Sigmoid colon (tissue), 7 donors: Measurements from ENCODE around the gene PARVB. TPM values are rescaled to one million over a fixed set of nuclear protein-coding genes. Genes with fewer than 3 reads are reported as not detected.
A peak's percentile ranks its signal among the peaks of the same experiment; 100 is the strongest.

Source experiments
- DNase-seq: peaks from one replicate; pipeline ENCODE4 v3.0.0-alpha.2; 2019
- H3K27ac ChIP-seq, 4 donors: fragments of 200-600 bp; sonication (generic); one replicate each; pipeline ENCODE4 v1.5.1; 2016 to 2019; ENCODE audit warnings: mild to moderate bottlenecking in 1 of 4
- H3K27me3 ChIP-seq, 3 donors: fragments of 200-600 bp; sonication (generic); one replicate each; pipeline ENCODE4 v1.5.1; 2019; ENCODE audit warnings: mild to moderate bottlenecking in 1 of 3
- H3K36me3 ChIP-seq, 4 donors: fragments of 200-600 bp; sonication (generic); one replicate each; pipeline ENCODE4 v1.5.1; 2016 to 2019
- H3K4me1 ChIP-seq, 4 donors: fragments of 200-600 bp; sonication (generic); one replicate each; pipeline ENCODE4 v1.5.1; 2017 to 2019
- H3K4me3 ChIP-seq, 4 donors: fragments of 200-600 bp; sonication (generic); one replicate each; pipeline ENCODE4 v1.5.1; 2017 to 2019; ENCODE audit warnings: mild to moderate bottlenecking in 2 of 4, moderate library complexity in 1 of 4
- H3K9me3 ChIP-seq, 4 donors: fragments of 200-600 bp in 3 of 4; sonication (generic) in 3 of 4; one replicate each; pipeline versions ENCODE4 v1.5.1 to v1.6.1; 2013 to 2019
- EP300 ChIP-seq, 4 donors: sonication (generic); formaldehyde crosslinking; IDR thresholded peaks; one replicate each; pipeline ENCODE4 v1.6.1; 2017; ENCODE audit warnings: antibody characterized with exemption in 4 of 4
- POLR2A ChIP-seq, 2 donors: fragments of 450-650 bp; IDR thresholded peaks; one replicate each; pipeline ENCODE4 v1.6.1; 2016; ENCODE audit warnings: antibody characterized with exemption in 2 of 2, mild to moderate bottlenecking in 2 of 2, moderate library complexity in 2 of 2
- POLR2AphosphoS5 ChIP-seq, 4 donors: sonication (generic); formaldehyde crosslinking; IDR thresholded peaks; one replicate each; pipeline ENCODE4 v1.6.1; 2017; ENCODE audit warnings: antibody characterized with exemption in 4 of 4
- WGBS, 2 donors: extraction: QIAGEN DNeasy Blood & Tissue Kit; methylation state at CpG; one replicate each; pipeline ENCODE4 v1.1.7; 2013; 5-methylcytosine and 5-hydroxymethylcytosine counted together
- intact Hi-C: fragments of 100-400 bp; cut with DNase I; formaldehyde crosslinking; loops from one replicate; pipeline ENCODE4 v1.15.1; 2023
- polyA plus RNA-seq, 3 donors: library from polyadenylated mRNA; stranded (reverse); fragments of 200-250 nt; gene quantifications; one replicate each; pipeline ENCODE4 v1.2.3, GENCODE V29; 2013
- total RNA-seq, 4 donors: library from RNA; depleted of rRNA; stranded (reverse); fragments of >200 nt; gene quantifications; one replicate each; pipeline ENCODE4 v1.1.0, GENCODE V29; 2016
- TF ChIP-seq, protein P1 (sequence below), 4 experiments: fragments of 450-650 bp in 3 of 4; fragments of 200-600 bp in 1 of 4; IDR thresholded peaks; one replicate each; pipeline ENCODE4 v1.5.1; 2016 to 2019; ENCODE audit warnings: antibody characterized with exemption in 4 of 4, mild to moderate bottlenecking in 3 of 4, moderate library complexity in 2 of 4
- donor health status: healthy with polysubstance abuse.
- donor health status: Bipolar disorder and iron deficiency.
- donor health status: healthy.

The PARVB gene
- total and polyA plus RNA-seq, 7 donors = 6.9 to 21.6 (median 18.9) TPM

DNA sequence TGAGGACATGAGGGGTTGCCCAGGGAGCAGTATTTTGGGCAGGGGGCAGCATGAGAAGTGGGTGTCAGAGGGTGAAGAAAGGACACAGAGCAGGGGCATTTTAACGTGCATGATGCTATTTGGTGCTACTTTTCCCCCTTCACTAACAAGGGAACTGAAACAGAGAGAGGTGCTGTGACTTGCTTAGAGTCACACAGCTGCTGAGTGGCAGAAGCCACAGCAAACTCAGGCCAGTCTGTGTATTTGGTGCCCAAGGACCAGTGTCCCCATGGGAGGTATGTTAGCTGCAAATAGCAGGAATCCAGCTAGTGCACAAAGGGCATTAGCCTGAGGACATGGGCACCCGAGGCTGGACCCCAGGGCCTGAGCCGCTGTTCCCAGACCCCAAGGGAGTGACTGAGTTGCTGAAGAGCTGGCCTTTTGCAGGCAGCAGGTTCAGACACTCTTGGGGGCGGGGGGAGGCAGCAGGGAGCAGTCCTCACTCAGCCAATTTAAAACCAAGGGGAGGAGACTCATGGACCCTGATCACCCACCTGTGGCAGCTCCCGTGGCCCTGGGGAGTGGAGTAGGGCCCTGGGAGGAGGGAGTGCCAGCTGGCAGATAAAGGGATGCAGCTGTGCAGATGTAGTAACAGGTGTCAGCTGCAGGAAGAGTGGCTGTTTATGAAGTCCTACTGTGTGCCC lies 171.2 kb downstream of the PARVB start:
- H3K36me3 ChIP-seq = no peaks in the 10 kb centered on the region
- no peak overlapping the region for H3K4me3 ChIP-seq
- intact Hi-C loops = no loop called here
- no peaks in the 10 kb centered on the region for H3K27me3 ChIP-seq
- no peaks in the 10 kb centered on the region for H3K9me3 ChIP-seq
- DNase-seq = peak; percentile 52
- no peak for TF ChIP-seq POLR2AphosphoS5 (IDR thresholded peaks at IDR 0.05)
- no peak for TF ChIP-seq EP300 (IDR thresholded peaks at IDR 0.05)
- no peak for TF ChIP-seq POLR2A (IDR thresholded peaks at IDR 0.05)
- TF ChIP-seq, protein P1, sequence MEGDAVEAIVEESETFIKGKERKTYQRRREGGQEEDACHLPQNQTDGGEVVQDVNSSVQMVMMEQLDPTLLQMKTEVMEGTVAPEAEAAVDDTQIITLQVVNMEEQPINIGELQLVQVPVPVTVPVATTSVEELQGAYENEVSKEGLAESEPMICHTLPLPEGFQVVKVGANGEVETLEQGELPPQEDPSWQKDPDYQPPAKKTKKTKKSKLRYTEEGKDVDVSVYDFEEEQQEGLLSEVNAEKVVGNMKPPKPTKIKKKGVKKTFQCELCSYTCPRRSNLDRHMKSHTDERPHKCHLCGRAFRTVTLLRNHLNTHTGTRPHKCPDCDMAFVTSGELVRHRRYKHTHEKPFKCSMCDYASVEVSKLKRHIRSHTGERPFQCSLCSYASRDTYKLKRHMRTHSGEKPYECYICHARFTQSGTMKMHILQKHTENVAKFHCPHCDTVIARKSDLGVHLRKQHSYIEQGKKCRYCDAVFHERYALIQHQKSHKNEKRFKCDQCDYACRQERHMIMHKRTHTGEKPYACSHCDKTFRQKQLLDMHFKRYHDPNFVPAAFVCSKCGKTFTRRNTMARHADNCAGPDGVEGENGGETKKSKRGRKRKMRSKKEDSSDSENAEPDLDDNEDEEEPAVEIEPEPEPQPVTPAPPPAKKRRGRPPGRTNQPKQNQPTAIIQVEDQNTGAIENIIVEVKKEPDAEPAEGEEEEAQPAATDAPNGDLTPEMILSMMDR (IDR thresholded peaks at IDR 0.05) = no peak
- WGBS, 2 donors = 45 to 65% methylated on average over 5 of the region's 5 CpGs
- peaks cover 0 to 7% (median 3%) of the 10 kb centered on the region in 4 donors for H3K4me1 ChIP-seq
- H3K27ac ChIP-seq = no peak overlapping the region

DNA sequence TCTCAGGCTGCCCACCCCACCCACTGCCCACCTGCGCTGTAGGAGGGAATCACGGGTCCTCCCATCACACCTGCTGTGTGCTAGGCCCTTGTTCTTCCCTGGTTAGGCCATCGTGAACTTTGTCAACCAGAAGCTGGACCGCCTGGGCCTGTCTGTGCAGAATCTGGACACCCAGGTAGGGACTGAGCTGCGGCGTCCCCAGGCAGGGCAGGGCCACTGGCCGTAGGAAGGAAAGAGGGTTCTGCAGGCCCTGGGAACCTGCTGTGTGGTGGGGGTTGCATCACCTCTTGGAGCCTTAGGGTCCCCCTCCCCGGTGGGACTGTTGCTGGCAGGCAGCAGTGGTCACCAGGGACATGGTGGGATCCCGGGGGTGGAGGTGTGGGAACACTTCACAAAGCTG lies 172.1 kb downstream of the PARVB start:
- Histone ChIP-seq H3K4me3 (no peak overlapping the region), H3K9me3 (no peaks in the 10 kb centered on the region), H3K4me1 (peaks cover 0 to 11% (median 3%) of the 10 kb centered on the region in 4 donors), H3K27ac (no peak overlapping the region), H3K27me3 (no peaks in the 10 kb centered on the region), H3K36me3 (no peaks in the 10 kb centered on the region)
- TF ChIP-seq POLR2A (IDR thresholded peaks at IDR 0.05) (no peak), EP300 (IDR thresholded peaks at IDR 0.05) (no peak), POLR2AphosphoS5 (IDR thresholded peaks at IDR 0.05) (no peak)
- TF ChIP-seq, protein P1 (IDR thresholded peaks at IDR 0.05) = no peak
- 59 to 78% methylated on average over 9 of the region's 9 CpGs for WGBS, 2 donors
- intact Hi-C loops = no loop called here
- DNase-seq = peak; percentile 55

DNA sequence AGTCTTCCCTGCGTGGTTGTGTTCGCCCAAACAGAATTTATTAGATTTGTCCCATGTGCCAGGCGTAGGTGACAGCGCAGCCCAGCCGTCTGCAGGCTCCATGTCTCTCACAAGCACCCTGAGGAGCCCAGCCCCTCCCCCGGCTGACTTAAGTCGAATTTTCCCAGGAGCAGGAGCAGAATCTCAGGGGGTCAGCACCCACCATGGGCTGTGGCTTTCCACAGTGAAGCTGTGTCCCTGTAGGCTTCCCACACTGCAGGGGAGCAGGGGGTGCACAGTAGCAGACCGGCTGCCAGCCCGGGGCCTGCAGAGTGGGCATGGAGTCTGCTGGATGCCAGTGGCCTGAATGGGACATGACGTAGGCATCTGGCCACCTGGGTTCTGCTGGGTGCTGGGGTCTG lies 172.6 kb downstream of the PARVB start:
- DNase-seq = peak; percentile 50
- 72 to 85% methylated on average over 10 of the region's 10 CpGs for WGBS, 2 donors
- TF ChIP-seq, protein P1 (IDR thresholded peaks at IDR 0.05) = no peak
- no peak for TF ChIP-seq POLR2AphosphoS5 (IDR thresholded peaks at IDR 0.05)
- TF ChIP-seq POLR2A (IDR thresholded peaks at IDR 0.05) = no peak
- no peak for TF ChIP-seq EP300 (IDR thresholded peaks at IDR 0.05)
- intact Hi-C loops = no loop called here
- H3K36me3 ChIP-seq = no peaks in the 10 kb centered on the region
- no peak overlapping the region for H3K27ac ChIP-seq
- H3K9me3 ChIP-seq = no peaks in the 10 kb centered on the region
- H3K27me3 ChIP-seq = no peaks in the 10 kb centered on the region
- H3K4me3 ChIP-seq = no peak overlapping the region
- H3K4me1 ChIP-seq = peaks cover 0 to 13% (median 4%) of the 10 kb centered on the region in 4 donors

DNA sequence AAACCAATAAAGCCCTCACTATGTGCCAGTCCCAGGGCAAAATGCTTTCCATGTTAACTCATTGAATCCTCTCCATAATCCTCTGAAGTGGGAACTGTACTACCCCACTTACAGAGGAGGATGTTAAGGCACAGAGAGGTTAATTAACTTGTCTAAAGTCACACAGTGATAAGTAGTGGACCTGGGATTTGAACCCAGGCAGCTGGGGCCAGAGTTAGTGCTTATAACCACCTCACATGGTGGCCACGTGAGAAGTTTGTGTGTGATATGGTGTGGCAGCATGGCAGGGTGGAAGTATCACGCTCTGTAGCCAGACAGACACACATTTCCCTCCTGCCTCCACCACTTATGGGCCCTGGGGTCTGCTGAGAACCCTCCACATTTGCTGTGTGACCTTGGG lies 173.2 kb downstream of the PARVB start:
- WGBS, 2 donors = 84 to 88% methylated on average over 2 of the region's 2 CpGs
- H3K27me3 ChIP-seq = no peaks in the 10 kb centered on the region
- intact Hi-C loops = no loop called here

More for the DNA sequence above, 173.2 kb downstream of the PARVB start:
- no peaks in the 10 kb centered on the region for H3K9me3 ChIP-seq
- H3K27ac ChIP-seq = no peak overlapping the region
- H3K4me3 ChIP-seq = no peak overlapping the region
- peaks cover 0 to 18% (median 7%) of the 10 kb centered on the region in 4 donors for H3K4me1 ChIP-seq
- TF ChIP-seq, protein P1 (IDR thresholded peaks at IDR 0.05) = no peak
- no peak for TF ChIP-seq POLR2AphosphoS5 (IDR thresholded peaks at IDR 0.05)
- no peak for TF ChIP-seq POLR2A (IDR thresholded peaks at IDR 0.05)
- TF ChIP-seq EP300 (IDR thresholded peaks at IDR 0.05) = no peak
- DNase-seq = peak; percentile 18
- no peaks in the 10 kb centered on the region for H3K36me3 ChIP-seq
